GM21529 (cell line): Measurements from ENCODE around the gene NCS1.

Experiments used
- ATAC-seq: cut with Tn5 transposase; IDR thresholded peaks from one replicate; pipeline ENCODE4 v1.9.1; 2021; ENCODE audit not compliant: unreplicated experiment

The NCS1 gene

DNA sequence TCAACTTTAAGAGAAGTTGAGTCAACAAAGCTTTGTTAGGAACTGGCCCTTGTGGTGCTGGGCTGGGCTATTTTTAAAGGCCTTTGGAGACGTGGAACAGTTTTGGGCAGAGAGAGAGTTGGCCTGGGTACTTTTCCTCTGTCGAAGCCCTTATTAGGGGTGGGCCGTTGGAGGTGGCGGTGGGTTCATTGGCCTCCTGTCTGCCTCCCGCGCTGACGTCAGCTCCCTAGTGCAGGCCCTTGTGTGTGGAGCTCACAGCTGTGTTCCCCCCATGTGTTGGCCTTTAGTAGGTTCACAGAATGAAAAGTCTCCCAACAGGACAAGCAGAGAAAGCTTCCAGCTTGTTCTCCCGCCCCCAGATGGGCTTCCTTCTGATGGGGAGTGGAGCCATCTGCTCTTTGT is 2.7 kb downstream of the NCS1 start:
- no peak for ATAC-seq

DNA sequence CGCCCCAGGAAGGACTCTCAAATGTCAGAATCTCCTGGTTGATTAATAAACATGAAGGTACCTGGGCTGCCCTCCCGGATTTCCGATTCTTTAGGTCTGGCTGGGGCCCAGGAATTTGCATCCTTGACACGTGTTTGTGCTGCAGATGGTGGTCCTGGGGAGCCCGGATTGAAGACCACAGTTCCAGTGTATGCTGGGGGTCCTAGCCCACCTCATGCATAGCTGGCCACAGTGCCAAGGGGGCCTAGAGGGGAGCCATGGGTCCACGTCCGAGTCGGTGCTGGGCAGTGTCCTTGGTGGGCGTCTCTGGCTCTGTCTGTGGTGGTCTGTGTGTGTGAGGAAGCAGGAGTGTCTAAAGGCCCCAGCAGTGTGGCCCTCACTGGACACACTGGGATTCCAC is 3.2 kb downstream of the NCS1 start:
- ATAC-seq: no peak

DNA sequence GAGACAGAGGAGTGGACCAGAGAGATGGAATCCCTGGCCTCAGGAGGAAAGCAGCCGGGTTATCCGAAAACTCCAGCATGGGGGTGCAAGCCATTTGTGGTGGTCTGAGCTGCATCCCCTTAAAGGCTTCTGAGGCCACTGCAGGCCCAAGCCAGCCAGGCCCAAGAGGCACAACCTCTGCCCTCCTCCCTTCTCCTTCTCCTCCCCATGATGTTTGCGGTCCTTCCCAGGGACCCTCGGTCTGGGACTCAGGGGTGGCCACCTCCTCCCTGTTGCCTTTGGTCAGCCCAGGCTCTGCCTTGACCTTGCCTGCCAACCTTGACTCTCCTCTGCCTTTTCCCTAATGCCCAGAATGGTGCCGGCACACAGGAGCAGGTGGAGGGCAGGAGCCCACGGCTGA is 4.6 kb downstream of the NCS1 start:
- no peak for ATAC-seq

GRCh38 chr9:130177898-130178805 is 5.9 kb downstream of the NCS1 start:
- no peak for ATAC-seq

- ATAC-seq: no peak
Measured at GRCh38 chr9:130179331-130179907, 7.2 kb downstream of the NCS1 start.

GRCh38 chr9:130180516-130180915 is 8.3 kb downstream of the NCS1 start:
- ATAC-seq: no peak

DNA sequence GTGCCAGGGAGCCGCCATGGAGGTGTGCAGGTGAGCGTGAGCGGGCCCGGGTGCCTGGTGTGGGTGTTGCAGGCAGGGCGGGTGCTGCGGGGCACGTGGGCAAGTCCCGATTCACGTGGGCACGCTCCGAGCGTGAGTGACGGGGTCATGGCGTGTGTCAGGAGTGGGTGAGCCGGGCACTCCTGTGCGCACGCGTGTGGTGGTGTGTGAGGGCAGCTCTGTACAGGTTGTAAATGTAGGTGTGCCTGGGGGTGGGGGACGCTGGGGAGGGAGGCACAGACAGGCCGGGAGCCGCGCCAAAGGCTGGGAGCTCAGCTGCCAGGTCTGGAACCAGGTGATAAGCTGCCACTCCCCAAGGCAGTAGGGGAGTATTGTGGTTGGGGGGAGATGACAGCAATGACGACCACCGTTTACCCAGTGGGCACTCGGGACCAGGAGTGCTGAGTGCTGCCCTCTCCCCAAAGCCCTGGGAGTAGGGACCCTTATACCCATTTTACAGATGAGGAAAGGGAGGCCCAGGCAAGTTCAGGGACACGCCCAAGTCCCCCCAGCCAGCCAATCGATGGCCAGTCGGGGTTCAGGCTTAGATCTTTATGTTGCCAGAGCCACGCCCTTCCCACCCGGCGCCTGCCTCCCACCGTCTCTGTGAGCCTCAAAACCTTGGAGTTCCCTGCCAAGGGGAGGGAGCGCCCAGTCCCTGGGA is 9.6 kb downstream of the NCS1 start:
- no peak for ATAC-seq

DNA sequence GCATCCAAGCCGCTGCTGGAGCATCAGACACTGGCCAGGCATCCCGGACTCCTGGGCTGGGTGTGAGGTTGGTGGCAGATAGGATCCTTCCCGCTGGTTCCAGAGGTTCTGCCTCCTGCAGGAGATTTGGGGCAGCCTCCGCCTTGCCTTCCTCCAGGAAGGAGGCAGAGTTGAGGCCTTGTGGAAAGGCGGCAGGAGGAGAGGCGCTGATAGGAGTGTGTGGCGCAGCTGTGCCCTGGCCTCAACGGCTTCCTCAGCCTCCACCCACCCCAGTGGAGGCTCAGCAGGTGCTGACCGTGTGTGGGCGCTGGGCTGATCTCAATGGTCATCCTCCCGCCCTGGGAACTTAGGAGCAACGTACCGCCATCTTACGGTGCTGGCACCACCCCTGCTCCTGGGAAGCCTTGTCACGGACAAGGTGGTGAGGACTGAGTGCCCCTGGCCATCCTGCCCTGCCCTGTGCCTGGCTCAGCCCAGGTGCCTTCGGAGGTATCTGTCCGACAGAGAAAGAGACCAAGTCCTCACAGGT is 10.2 kb downstream of the NCS1 start:
- ATAC-seq: no peak

- ATAC-seq: no peak
Measured at GRCh38 chr9:130183133-130183762, 11.0 kb downstream of the NCS1 start.

DNA sequence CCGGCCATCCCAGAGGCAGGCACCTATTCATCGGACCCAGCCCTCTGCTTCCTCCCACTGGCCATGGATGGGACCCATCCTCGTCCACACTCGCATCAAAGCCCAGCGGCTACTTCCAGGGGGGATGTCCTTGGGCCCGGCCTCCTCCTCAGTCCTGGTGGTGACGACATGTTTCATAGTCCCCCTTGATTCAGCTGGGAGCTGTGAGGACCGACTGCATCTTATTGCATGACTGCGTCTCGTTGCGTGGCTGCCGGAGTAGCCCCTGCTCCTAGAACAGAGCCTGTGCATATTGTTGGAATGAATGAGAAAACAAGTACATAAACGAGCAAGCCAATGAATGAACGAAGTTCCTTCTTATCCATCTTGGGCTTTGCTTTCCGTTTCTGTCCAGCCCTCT is 12.8 kb downstream of the NCS1 start:
- no peak for ATAC-seq

DNA sequence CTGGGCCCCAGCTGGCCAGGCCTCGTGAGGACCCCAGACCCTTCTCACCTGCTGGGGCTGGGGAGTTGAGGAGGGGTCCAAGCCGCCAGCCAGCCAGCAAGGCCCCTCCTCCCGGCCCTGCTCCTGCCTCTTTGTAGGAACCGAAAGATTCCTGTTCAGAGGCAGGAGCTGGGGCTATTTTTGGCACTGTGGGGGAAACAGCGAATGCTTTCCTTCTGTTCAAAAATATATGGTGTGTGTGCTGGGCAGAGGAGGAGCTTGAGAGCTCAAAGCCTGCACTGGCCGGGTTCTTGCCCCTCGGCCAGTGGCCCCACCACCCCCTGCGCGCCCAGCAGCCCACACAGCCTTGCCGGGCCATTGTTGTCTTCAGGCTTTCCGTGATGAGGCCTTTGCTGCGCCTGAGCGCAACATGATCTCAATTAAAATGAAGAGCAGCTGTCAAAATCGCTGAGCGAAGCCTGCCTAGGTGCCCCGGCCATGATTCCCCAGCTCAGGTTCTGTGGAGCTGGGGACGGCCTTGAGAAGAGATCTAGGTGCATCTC is 13.4 kb downstream of the NCS1 start:
- ATAC-seq: no peak

DNA sequence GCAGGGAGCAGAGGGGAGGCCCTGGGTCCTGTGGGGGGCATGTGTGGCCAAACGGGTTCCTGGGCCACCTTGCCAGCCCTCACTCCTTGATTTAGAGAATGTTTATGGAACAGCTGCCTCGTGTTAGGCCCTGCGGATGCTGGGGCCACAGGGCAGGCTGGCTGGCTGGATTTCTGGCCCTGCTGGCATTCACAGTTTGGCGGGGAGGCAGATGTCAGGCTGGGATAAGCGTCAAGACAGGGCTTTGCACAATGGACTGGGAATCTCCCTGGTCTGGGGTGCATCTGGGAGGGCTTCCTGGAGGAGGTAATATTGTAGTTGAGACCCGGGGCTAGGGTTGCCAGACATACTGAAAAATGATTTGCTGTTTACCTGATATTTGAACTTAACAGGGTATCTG is 13.8 kb downstream of the NCS1 start:
- no peak for ATAC-seq

DNA sequence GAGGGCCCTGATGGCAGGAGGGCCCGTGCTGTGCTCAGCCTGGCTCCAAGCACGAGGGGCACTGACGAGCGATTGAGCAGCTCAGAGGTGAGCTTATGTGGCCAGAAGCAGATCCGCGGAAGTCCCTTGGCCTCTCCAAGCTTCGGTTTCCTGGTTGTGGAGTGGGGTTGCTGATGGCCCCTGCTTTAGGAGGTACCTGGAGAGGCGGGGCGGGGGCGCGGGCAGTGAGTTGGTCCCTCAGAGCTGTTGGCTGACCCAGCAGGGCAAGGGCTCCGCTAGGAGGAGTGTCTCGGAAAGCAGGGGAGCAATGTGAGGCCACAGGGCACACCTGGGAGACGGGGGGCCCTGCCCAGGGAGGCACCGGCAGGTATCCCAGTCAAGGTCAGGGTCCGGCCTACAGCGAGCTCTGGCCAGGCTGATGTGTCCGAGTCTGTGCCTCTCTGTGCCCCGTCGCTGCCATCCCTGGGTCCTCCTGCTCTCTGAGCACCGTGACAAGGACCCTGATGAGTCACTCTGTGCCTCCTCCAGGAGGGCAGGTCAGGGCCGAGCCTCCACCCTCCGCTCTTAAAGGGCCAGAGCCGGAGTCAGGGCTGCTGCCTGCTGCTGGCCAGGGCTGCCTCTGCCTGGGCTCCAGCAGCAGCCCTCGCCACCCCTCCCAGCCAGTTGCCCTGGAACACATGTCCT is 14.8 kb downstream of the NCS1 start:
- ATAC-seq: no peak

GRCh38 chr9:130187523-130187846 is 15.3 kb downstream of the NCS1 start:
- no peak for ATAC-seq

- no peak for ATAC-seq
Measured at GRCh38 chr9:130188860-130189481, 16.8 kb downstream of the NCS1 start.

- ATAC-seq: no peak
Measured at GRCh38 chr9:130189840-130190239, 17.6 kb downstream of the NCS1 start.

DNA sequence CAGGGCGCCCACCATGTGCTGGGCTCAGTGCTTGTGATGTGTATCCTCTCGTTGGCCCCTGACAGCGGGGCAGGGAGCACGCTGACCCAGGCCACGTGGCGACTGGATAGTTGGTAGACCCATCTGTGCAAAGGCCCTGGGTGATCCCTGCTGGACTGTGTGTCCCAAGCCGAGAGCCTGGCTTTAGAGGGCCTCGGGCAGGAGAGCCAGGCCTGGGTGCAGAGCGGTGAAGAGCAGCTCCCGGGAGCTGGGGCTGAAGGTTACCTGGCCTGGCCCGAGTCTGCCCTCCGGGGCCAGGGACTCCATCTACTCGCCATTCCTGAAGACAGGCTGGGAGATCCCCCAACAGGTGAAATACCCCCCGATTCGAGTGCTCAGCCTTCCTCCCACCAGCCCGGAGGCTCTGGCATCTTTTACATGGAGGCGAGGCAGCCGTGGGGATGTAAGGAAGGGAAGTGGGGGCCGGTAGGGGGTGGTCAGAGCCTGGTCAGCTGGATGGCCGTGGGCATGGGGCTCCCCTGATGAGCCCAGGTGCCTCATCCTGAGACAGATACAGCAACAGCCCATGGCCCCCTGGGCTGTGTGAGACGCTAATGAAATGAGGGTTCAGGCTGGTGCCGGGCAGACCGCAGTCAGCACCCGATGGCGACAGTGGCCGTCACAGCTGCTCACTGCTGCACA is 19.0 kb downstream of the NCS1 start:
- no peak for ATAC-seq

- ATAC-seq: no peak
Measured at GRCh38 chr9:130191749-130192120, 19.5 kb downstream of the NCS1 start.

DNA sequence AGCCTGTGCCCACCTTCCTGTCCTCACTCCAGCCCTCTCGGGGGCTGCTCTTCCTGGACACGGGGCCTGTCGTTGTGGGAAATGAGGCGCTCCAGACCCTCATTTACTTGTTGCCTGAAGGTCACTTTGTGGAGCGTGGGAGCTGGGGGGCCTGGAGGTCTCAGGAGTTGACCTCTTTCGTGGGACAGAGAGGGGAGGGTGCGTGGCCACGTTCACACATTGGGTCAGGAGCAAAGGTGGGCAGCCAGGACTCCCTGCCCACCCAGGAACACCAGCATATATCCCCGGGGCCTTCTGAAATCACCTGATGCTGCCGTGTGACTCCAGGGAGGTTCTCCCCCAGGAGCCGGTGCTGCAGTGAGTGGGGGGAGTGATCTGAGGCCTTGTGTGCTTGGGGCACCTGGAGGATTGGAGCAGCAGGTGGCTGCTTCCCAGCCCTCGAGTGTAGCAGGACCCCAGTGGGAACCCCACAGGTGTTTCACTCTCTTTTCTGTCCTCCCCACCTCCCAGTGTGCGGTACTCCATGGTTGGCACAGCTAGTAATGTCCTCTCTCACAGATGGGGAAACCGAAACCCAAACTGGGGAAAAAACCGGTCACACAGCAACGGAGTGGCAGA is 20.3 kb downstream of the NCS1 start:
- no peak for ATAC-seq
